Measurements from ENCODE around the gene NCF2.

The NCF2 gene

GRCh38 chr1:183590244-183591191, at the start of gene NCF2:
Gene NCF2, minus strand, starts transcription at chr1:183590459. Its CDS starts 130 bp downstream, at chr1:183590329.
- Histone ChIP-seq H3K9ac (peak within 1 kb of the TSS; percentile 71 to 89 (median 82)), H3K4me2 (peak within 1 kb of the TSS; percentile 76 to 100 (median 88)), H3K36me3 (peaks cover 0 to 23% (median 18%) of the 10 kb centered on the region in 11 experiments; a peak in 15 of 22 replicates), H3K9me3 (replicated peaks in 1 of 11) (peaks cover 0 to 15% (median 0%) of the 10 kb centered on the region in 11 experiments; a peak in 5 of 22 replicates), H3K4me1 (peaks cover 70 to 96% (median 71%) of the 10 kb centered on the region in 10 experiments), H3K4me3 (peak within 1 kb of the TSS in 9 of 10 experiments; percentile 36 to 80 (median 66); a peak in 18 of 20 replicates), H4K20me1 (peaks cover 0 to 4% (median 0%) of the 10 kb centered on the region in 11 experiments; a peak in 3 of 22 replicates), H3K27me3 (no peaks in the 10 kb centered on the region), H3K27ac (peak within 1 kb of the TSS; percentile 85 to 98 (median 94))
- peak in 9 of 11 experiments; percentile 33 to 88 (median 75); a peak in 17 of 22 replicates for TF ChIP-seq Cebpa-rat (IDR thresholded peaks at IDR 0.05)

- Histone ChIP-seq H4K20me1 (peaks cover 0 to 14% (median 6%) of the 10 kb centered on the region in 11 experiments; a peak in 11 of 22 replicates), H3K9me3 (replicated peaks in 1 of 11) (no peaks in the 10 kb centered on the region), H3K36me3 (no peaks in the 10 kb centered on the region), H3K27ac (no peak overlapping the region), H3K4me3 (no peak overlapping the region), H3K4me1 (peaks cover 9 to 18% (median 13%) of the 10 kb centered on the region in 10 experiments; a peak in 19 of 20 replicates), H3K27me3 (no peaks in the 10 kb centered on the region), H3K9ac (no peak overlapping the region), H3K4me2 (no peak overlapping the region)
- no peak for TF ChIP-seq Cebpa-rat (IDR thresholded peaks at IDR 0.05)
Measured at GRCh38 chr1:183638649-183639387, 48.6 kb upstream of the NCF2 start.

- H3K4me1 ChIP-seq: peaks cover 13 to 38% (median 30%) of the 10 kb centered on the region in 10 experiments
- TF ChIP-seq Cebpa-rat (IDR thresholded peaks at IDR 0.05): no peak
- peaks cover 13 to 34% (median 26%) of the 10 kb centered on the region in 11 experiments; a peak in 20 of 22 replicates for H4K20me1 ChIP-seq
- peak overlapping the region in 2 of 11 experiments; percentile 95 to 96; a peak in 2 of 22 replicates for H3K9ac ChIP-seq
- H3K27me3 ChIP-seq: no peaks in the 10 kb centered on the region
- no peaks in the 10 kb centered on the region for H3K9me3 ChIP-seq (replicated peaks in 1 of 11)
- peak overlapping the region in 7 of 10 experiments; percentile 92 to 99 (median 96); a peak in 13 of 20 replicates for H3K4me3 ChIP-seq
- no peak overlapping the region for H3K27ac ChIP-seq
- H3K36me3 ChIP-seq: peaks cover 4 to 17% (median 14%) of the 10 kb centered on the region in 11 experiments; a peak in 16 of 22 replicates
- H3K4me2 ChIP-seq: peak overlapping the region; percentile 84 to 96 (median 91)
Measured at GRCh38 chr1:183636783-183637182, 46.5 kb upstream of the NCF2 start.

- no peaks in the 10 kb centered on the region for H3K27me3 ChIP-seq
- peak overlapping the region; percentile 82 to 99 (median 95) for H3K4me3 ChIP-seq
- H3K4me1 ChIP-seq: peaks cover 13 to 41% (median 34%) of the 10 kb centered on the region in 10 experiments
- H3K9me3 ChIP-seq (replicated peaks in 1 of 11): no peaks in the 10 kb centered on the region
- peak overlapping the region; percentile 84 to 96 (median 91) for H3K4me2 ChIP-seq
- H3K27ac ChIP-seq: peak overlapping the region in 4 of 11 experiments; percentile 5 to 96 (median 92); a peak in 4 of 22 replicates
- peak overlapping the region in 10 of 11 experiments; percentile 45 to 97 (median 92); a peak in 20 of 22 replicates for H3K9ac ChIP-seq
- peaks cover 9 to 22% (median 19%) of the 10 kb centered on the region in 11 experiments; a peak in 21 of 22 replicates for H3K36me3 ChIP-seq
- TF ChIP-seq Cebpa-rat (IDR thresholded peaks at IDR 0.05): no peak
- H4K20me1 ChIP-seq: peaks cover 16 to 39% (median 30%) of the 10 kb centered on the region in 11 experiments; a peak in 21 of 22 replicates
Measured at GRCh38 chr1:183636334-183636682, 46.0 kb upstream of the NCF2 start.

GRCh38 chr1:183635606-183636333, 45.5 kb upstream of the NCF2 start, which contains the start of gene ARPC5:
Gene ARPC5, minus strand, starts transcription at chr1:183635783. Its CDS starts 124 bp downstream, at chr1:183635659.
- Histone ChIP-seq H3K9ac (peak within 1 kb of the TSS; percentile 89 to 99 (median 95)), H3K27ac (peak within 1 kb of the TSS; percentile 83 to 98 (median 90)), H3K4me3 (peak within 1 kb of the TSS; percentile 82 to 99 (median 95)), H3K27me3 (no peaks in the 10 kb centered on the region), H3K4me2 (peak within 1 kb of the TSS; percentile 86 to 99 (median 95)), H3K4me1 (peaks cover 13 to 44% (median 36%) of the 10 kb centered on the region in 10 experiments), H3K9me3 (replicated peaks in 1 of 11) (no peaks in the 10 kb centered on the region), H4K20me1 (peaks cover 21 to 44% (median 35%) of the 10 kb centered on the region in 11 experiments; a peak in 21 of 22 replicates), H3K36me3 (peaks cover 14 to 27% (median 24%) of the 10 kb centered on the region in 11 experiments)
- no peak for TF ChIP-seq Cebpa-rat (IDR thresholded peaks at IDR 0.05)

- Histone ChIP-seq H3K9me3 (replicated peaks in 1 of 11) (no peaks in the 10 kb centered on the region), H4K20me1 (peaks cover 23 to 46% (median 40%) of the 10 kb centered on the region in 11 experiments; a peak in 21 of 22 replicates), H3K4me2 (peak overlapping the region; percentile 75 to 99 (median 86); a peak in 20 of 22 replicates), H3K27ac (peak overlapping the region; percentile 83 to 98 (median 90)), H3K36me3 (peaks cover 20 to 33% (median 31%) of the 10 kb centered on the region in 11 experiments), H3K9ac (peak overlapping the region; percentile 89 to 99 (median 95)), H3K4me3 (peak overlapping the region; percentile 82 to 99 (median 95)), H3K27me3 (no peaks in the 10 kb centered on the region), H3K4me1 (peaks cover 13 to 44% (median 39%) of the 10 kb centered on the region in 10 experiments)
- no peak for TF ChIP-seq Cebpa-rat (IDR thresholded peaks at IDR 0.05)
Measured at GRCh38 chr1:183635099-183635605, 44.9 kb upstream of the NCF2 start.

- Histone ChIP-seq H3K4me3 (peak overlapping the region; percentile 82 to 99 (median 95)), H3K36me3 (peaks cover 27 to 39% (median 37%) of the 10 kb centered on the region in 11 experiments), H3K9me3 (replicated peaks in 1 of 11) (no peaks in the 10 kb centered on the region), H3K27me3 (no peaks in the 10 kb centered on the region), H3K27ac (peak overlapping the region; percentile 83 to 98 (median 90)), H3K4me2 (peak overlapping the region; percentile 75 to 99 (median 86); a peak in 20 of 22 replicates), H4K20me1 (peaks cover 23 to 50% (median 40%) of the 10 kb centered on the region in 11 experiments; a peak in 21 of 22 replicates), H3K4me1 (peaks cover 13 to 45% (median 39%) of the 10 kb centered on the region in 10 experiments), H3K9ac (peak overlapping the region; percentile 89 to 99 (median 95))
- no peak for TF ChIP-seq Cebpa-rat (IDR thresholded peaks at IDR 0.05)
Measured at GRCh38 chr1:183634429-183635065, 44.3 kb upstream of the NCF2 start.
